GM12875 (cell line): ENCODE measurements around the gene ANKRD65.
"Not testable (repeated sequence)": the region's sequence is repeated elsewhere in the genome, so short reads cannot be mapped to it uniquely, and the experiment has no call there.

ENCODE experiments used
- H3K4me3 ChIP-seq: one replicate; pipeline ENCODE4 v1.5.1; 2011; ENCODE audit warnings: low read depth, low read length, control low read depth
- CTCF ChIP-seq: IDR thresholded peaks from 2 replicates; pipeline ENCODE4 v1.5.1; 2011; ENCODE audit warnings: low read depth, mild to moderate bottlenecking, control low read depth, inconsistent platforms, low read length, moderate library complexity, borderline replicate concordance; ENCODE audit not compliant: insufficient read depth

ANKRD65 gene

GRCh38 chr1:1419813-1420653 lies 1.0 kb downstream of the ANKRD65 start:
- TF ChIP-seq CTCF = no peak
- H3K4me3 ChIP-seq = no peak overlapping the region

GRCh38 chr1:1419363-1419812 lies 1.7 kb downstream of the ANKRD65 start:
- H3K4me3 ChIP-seq = no peak overlapping the region
- no peak for TF ChIP-seq CTCF

- no peak for TF ChIP-seq CTCF
- no peak overlapping the region for H3K4me3 ChIP-seq
Measured at GRCh38 chr1:1418464-1419362, 2.4 kb downstream of the ANKRD65 start.

- not testable (repeated sequence) for H3K4me3 ChIP-seq
Measured at GRCh38 chr1:1417825-1418463, 3.1 kb downstream of the ANKRD65 start.

GRCh38 chr1:1417396-1417795 lies 3.7 kb downstream of the ANKRD65 start:
- H3K4me3 ChIP-seq = not testable (repeated sequence)

- TF ChIP-seq CTCF = no peak
- H3K4me3 ChIP-seq = no peak overlapping the region
Measured at GRCh38 chr1:1415751-1416150, 5.3 kb downstream of the ANKRD65 start.

GRCh38 chr1:1412311-1412902 lies 8.7 kb downstream of the ANKRD65 start:
- H3K4me3 ChIP-seq = not testable (repeated sequence)

GRCh38 chr1:1411626-1412025 lies 9.4 kb downstream of the ANKRD65 start:
- TF ChIP-seq CTCF = no peak
- H3K4me3 ChIP-seq = no peak overlapping the region

- not testable (repeated sequence) for H3K4me3 ChIP-seq
Measured at GRCh38 chr1:1410238-1410637, 10.8 kb downstream of the ANKRD65 start.
